ENCODE data around the gene UBE3C. TPM values are rescaled to one million over a fixed set of nuclear protein-coding genes. Genes with fewer than 3 reads are reported as not detected.
A peak's percentile ranks its signal among the peaks of the same experiment; 100 is the strongest.

Gene UBE3C
- total and polyA plus RNA-seq, 10 donors, result 9.7 to 81.6 (median 59.1) TPM

DNA sequence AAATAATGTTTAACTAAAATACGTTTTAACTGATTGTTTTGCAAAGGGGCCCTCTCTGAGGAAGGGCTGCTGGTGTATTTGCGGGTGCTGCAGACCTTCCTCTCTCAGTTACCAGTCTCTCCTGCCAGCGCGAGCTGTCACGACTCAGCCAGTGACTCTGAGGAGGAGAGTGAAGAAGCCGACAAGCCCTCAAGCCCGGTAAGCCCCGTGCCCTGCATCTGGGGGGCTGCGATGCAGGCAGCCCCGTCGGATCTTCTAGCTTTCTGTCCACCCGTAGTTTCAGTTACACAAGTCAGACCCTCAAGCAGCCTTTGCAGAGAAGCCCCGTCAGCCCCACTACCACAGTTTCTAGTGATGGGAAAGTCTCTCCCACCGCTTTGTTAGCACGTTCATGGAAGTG lies 45.1 kb downstream of the UBE3C start:
- Histone ChIP-seq H3K27ac (no peak overlapping the region), H3K4me1 (no peaks in the 10 kb centered on the region), H3K4me3 (no peak overlapping the region), H3K36me3 (peaks cover 0 to 100% (median 90%) of the 10 kb centered on the region in 6 donors), H3K9me3 (no peaks in the 10 kb centered on the region), H3K27me3 (replicated peaks in 1 of 7) (no peaks in the 10 kb centered on the region)
- no peak for DNase-seq
- TF ChIP-seq POLR2AphosphoS5 (IDR thresholded peaks at IDR 0.05) (peak in 1 of 3 donors; percentile 8), POLR2A (IDR thresholded peaks at IDR 0.05) (no peak), CTCF (IDR thresholded peaks at IDR 0.05 in 8 of 11, conservative IDR thresholded peaks at IDR 0.05 in 3 of 11) (no peak)
- 94 to 98% (median 96%) methylated on average over 15 of the region's 15 CpGs for WGBS, 5 donors
- intact Hi-C loops (cut with DNase I; ENCODE audit: low total_unique reads), result no loop called here

DNA sequence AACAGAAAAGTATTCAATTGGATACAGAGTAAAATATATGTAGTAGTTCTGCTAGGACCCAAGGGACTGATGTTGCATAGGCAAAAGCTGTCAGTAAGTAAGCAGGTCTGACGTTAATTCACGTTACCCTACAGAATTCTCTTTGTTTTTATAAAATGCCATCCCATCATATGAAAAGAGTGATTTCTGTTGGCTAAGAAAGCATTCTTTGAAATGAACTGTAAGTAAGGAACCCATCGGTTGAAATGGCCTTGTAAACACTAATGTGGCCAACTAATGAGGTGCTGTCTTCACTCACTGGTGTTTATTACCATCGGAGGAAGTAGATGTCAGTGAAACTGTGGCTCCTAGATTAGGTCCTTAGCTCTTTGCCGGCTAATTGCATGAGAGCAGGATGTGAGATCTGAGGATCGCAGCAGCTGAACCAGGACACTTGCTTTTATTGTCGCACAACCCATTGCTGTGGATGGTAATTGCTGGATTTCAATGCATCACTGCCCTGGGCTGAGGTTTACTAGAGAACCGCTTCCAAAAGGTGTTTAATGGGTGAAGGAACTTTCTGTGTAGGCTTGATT lies 49.5 kb downstream of the UBE3C start:
- Histone ChIP-seq H3K9me3 (no peaks in the 10 kb centered on the region), H3K27ac (no peak overlapping the region), H3K27me3 (replicated peaks in 1 of 7) (no peaks in the 10 kb centered on the region), H3K4me1 (no peaks in the 10 kb centered on the region), H3K36me3 (peaks cover 2 to 100% (median 93%) of the 10 kb centered on the region in 6 donors), H3K4me3 (no peak overlapping the region)
- 87 to 90% (median 89%) methylated on average over 8 of the region's 8 CpGs for WGBS, 5 donors
- intact Hi-C loops (cut with DNase I; ENCODE audit: low total_unique reads), result no loop called here
- TF ChIP-seq POLR2A (IDR thresholded peaks at IDR 0.05) (no peak), CTCF (IDR thresholded peaks at IDR 0.05 in 8 of 11, conservative IDR thresholded peaks at IDR 0.05 in 3 of 11) (no peak)
- no peak for DNase-seq

GRCh38 chr7:157189405-157189804 lies 50.7 kb downstream of the UBE3C start:
- no peak for DNase-seq
- H3K27me3 ChIP-seq (replicated peaks in 1 of 7), result no peaks in the 10 kb centered on the region
- WGBS, 5 donors, result 91 to 96% (median 94%) methylated on average over 6 of the region's 6 CpGs
- H3K4me3 ChIP-seq, result no peak overlapping the region
- H3K4me1 ChIP-seq, result no peaks in the 10 kb centered on the region
- no peaks in the 10 kb centered on the region for H3K9me3 ChIP-seq
- H3K36me3 ChIP-seq, result peaks cover 2 to 100% (median 85%) of the 10 kb centered on the region in 6 donors
- intact Hi-C loops (cut with DNase I; ENCODE audit: low total_unique reads), result no loop called here
- TF ChIP-seq POLR2AphosphoS5 (IDR thresholded peaks at IDR 0.05) (no peak), CTCF (IDR thresholded peaks at IDR 0.05 in 8 of 11, conservative IDR thresholded peaks at IDR 0.05 in 3 of 11) (no peak), POLR2A (IDR thresholded peaks at IDR 0.05) (no peak)
- H3K27ac ChIP-seq, result no peak overlapping the region

DNA sequence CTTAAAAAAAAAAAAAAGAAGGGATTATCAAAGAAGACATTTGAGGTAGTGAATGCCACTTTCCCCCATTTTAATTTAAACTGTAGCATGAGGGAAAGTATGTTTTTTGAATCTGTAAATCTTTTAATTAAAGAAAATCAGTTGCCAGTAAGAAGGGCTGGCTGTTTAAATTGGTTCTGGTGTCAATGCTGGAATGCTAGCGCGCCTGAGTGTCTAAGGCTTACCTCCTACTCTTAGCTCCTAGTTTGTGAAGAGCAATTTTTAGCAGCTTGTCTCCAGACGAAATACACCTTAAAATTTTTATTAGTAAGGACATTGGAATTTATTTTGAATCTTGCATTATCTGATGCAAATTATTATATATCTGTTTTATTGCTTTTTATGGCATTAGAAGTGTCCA lies 54.1 kb downstream of the UBE3C start:
- H3K27ac ChIP-seq, result no peak overlapping the region
- no peak for TF ChIP-seq CTCF (IDR thresholded peaks at IDR 0.05 in 8 of 11, conservative IDR thresholded peaks at IDR 0.05 in 3 of 11)
- TF ChIP-seq POLR2A (IDR thresholded peaks at IDR 0.05), result no peak
- TF ChIP-seq POLR2AphosphoS5 (IDR thresholded peaks at IDR 0.05), result no peak
- H3K36me3 ChIP-seq, result peaks cover 2 to 100% (median 64%) of the 10 kb centered on the region in 6 donors
- no peak overlapping the region for H3K4me3 ChIP-seq
- no peaks in the 10 kb centered on the region for H3K4me1 ChIP-seq
- H3K27me3 ChIP-seq (replicated peaks in 1 of 7), result no peaks in the 10 kb centered on the region
- intact Hi-C loops (cut with DNase I; ENCODE audit: low total_unique reads), result no loop called here
- no peak for DNase-seq
- H3K9me3 ChIP-seq, result no peaks in the 10 kb centered on the region
- 76 to 99% (median 95%) methylated on average over 3 of the region's 3 CpGs for WGBS, 5 donors

All from spleen (tissue), 11 donors.